HCT116 (cell line): ENCODE data around the gene GOLGA6L7.
"Not testable (repeated sequence)": the region's sequence is repeated elsewhere in the genome, so short reads cannot be mapped to it uniquely, and the experiment has no call there.

Experiments used
- POLR2A ChIP-seq: IDR thresholded peaks from 2 replicates; pipeline ENCODE4 v1.7.0; 2011; ENCODE audit warnings: borderline replicate concordance; ENCODE audit not compliant: insufficient read depth, insufficient read length; ENCODE audit errors: extremely low read depth
- RAD21 ChIP-seq: IDR thresholded peaks from 2 replicates; pipeline ENCODE4 v1.6.1; 2012; ENCODE audit warnings: low read depth, mild to moderate bottlenecking
- TCF7L2 ChIP-seq: IDR thresholded peaks from 2 replicates; pipeline ENCODE4 v1.7.0; 2011; ENCODE audit warnings: borderline replicate concordance, inconsistent platforms; ENCODE audit not compliant: insufficient read depth, insufficient read length; ENCODE audit errors: extremely low read depth
- YY1 ChIP-seq: IDR thresholded peaks from 2 replicates; pipeline ENCODE4 v1.6.1; 2011; ENCODE audit warnings: low read length, low read depth, moderate library complexity, mild to moderate bottlenecking; ENCODE audit not compliant: insufficient replicate concordance; ENCODE audit errors: extremely low read depth
- ZNF274 ChIP-seq: fragments of 200-500 bp; sonication (Bioruptor generic); IDR thresholded peaks from 2 replicates; pipeline ENCODE4 v1.6.1; 2014; ENCODE audit warnings: mild to moderate bottlenecking, low read depth, low read length, inconsistent platforms
- TF ChIP-seq, protein P1 (sequence below), 3 experiments: fragments of 200-600 bp in 1 of 3; sonication (generic) in 1 of 3; IDR thresholded peaks in 2 of 3; conservative IDR thresholded peaks in 1 of 3; 2 replicates each; pipeline ENCODE4 v1.5.1; 2012 to 2017; ENCODE audit warnings: low read depth in 2 of 3, low read length in 2 of 3, antibody characterized with exemption in 1 of 3, borderline replicate concordance in 1 of 3, control low read depth in 1 of 3, mild to moderate bottlenecking in 1 of 3, mixed read lengths in 1 of 3, mixed run types in 1 of 3, moderate library complexity in 1 of 3; ENCODE audit not compliant: insufficient read depth in 1 of 3

DNA sequence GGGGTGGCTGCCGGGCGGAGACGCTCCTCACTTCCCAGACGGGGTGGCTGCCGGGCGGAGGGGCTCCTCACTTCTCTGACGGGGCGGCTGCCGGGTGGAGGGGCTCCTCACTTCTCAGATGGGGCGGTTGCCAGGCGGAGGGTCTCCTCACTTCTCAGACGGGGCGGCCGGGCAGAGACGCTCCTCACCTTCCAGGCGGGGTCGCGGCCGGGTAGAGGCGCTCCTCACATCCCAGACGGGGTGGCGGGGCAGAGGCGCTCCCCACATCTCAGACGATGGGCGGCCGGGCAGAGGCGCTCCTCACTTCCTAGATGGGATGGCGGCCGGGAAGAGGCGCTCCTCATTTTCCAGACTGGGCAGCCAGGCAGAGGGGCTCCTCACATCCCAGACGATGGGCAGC lies 1.3 kb upstream of the GOLGA6L7 start:
- TF ChIP-seq, protein P1, sequence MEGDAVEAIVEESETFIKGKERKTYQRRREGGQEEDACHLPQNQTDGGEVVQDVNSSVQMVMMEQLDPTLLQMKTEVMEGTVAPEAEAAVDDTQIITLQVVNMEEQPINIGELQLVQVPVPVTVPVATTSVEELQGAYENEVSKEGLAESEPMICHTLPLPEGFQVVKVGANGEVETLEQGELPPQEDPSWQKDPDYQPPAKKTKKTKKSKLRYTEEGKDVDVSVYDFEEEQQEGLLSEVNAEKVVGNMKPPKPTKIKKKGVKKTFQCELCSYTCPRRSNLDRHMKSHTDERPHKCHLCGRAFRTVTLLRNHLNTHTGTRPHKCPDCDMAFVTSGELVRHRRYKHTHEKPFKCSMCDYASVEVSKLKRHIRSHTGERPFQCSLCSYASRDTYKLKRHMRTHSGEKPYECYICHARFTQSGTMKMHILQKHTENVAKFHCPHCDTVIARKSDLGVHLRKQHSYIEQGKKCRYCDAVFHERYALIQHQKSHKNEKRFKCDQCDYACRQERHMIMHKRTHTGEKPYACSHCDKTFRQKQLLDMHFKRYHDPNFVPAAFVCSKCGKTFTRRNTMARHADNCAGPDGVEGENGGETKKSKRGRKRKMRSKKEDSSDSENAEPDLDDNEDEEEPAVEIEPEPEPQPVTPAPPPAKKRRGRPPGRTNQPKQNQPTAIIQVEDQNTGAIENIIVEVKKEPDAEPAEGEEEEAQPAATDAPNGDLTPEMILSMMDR (IDR thresholded peaks at IDR 0.05 in 2 of 3, conservative IDR thresholded peaks at IDR 0.05 in 1 of 3; ENCODE audit: borderline replicate concordance in 1 of 3, insufficient read depth in 1 of 3, low read depth in 2 of 3, low read length in 2 of 3): not testable (repeated sequence)
- TF ChIP-seq POLR2A, TCF7L2, RAD21, ZNF274, YY1: not testable (repeated sequence)
